Heart right ventricle (tissue), 16 donors: ENCODE data around the gene DHX58. TPM values are rescaled to one million over a fixed set of nuclear protein-coding genes. Genes with fewer than 3 reads are reported as not detected.
A peak's percentile ranks its signal among the peaks of the same experiment; 100 is the strongest.

Source experiments
- ATAC-seq, 8 donors: fragments of 200-7000 bp; cut with Tn5 transposase; one replicate each; pipeline ENCODE4 v1.9.1; 2020; ENCODE audit warnings: mild to moderate bottlenecking in 8 of 8, moderate library complexity in 8 of 8, moderate number of reproducible peaks in 1 of 8
- DNase-seq, 2 donors: peaks; one replicate each; pipeline ENCODE4 v3.0.0-alpha.2; 2020
- H3K27ac ChIP-seq, 10 donors: fragments of 200-600 bp; sonication (generic) in 2 of 10; one replicate each; pipeline versions ENCODE4 v1.5.0 to v1.8.0; 2020 to 2022; ENCODE audit warnings: mild to moderate bottlenecking in 3 of 10
- H3K27me3 ChIP-seq, 7 donors: fragments of 200-600 bp; one replicate each; pipeline ENCODE4 v1.8.0; 2021 to 2022; ENCODE audit warnings: mild to moderate bottlenecking in 2 of 7
- H3K36me3 ChIP-seq, 9 donors: fragments of 200-600 bp; sonication (generic) in 1 of 9; one replicate each; pipeline versions ENCODE4 v1.5.0 to v1.8.0; 2020 to 2022; ENCODE audit warnings: mild to moderate bottlenecking in 2 of 9
- H3K4me1 ChIP-seq, 9 donors: fragments of 200-600 bp; sonication (generic) in 1 of 9; one replicate each; pipeline versions ENCODE4 v1.5.0 to v1.8.0; 2020 to 2022; ENCODE audit warnings: mild to moderate bottlenecking in 4 of 9
- H3K4me3 ChIP-seq, 10 donors: fragments of 200-600 bp; sonication (generic) in 2 of 10; one replicate each; pipeline versions ENCODE4 v1.5.0 to v1.8.0; 2020 to 2022; ENCODE audit warnings: mild to moderate bottlenecking in 7 of 10, moderate library complexity in 2 of 10
- H3K9me3 ChIP-seq, 11 donors: fragments of 200-600 bp in 10 of 11; sonication (generic) in 2 of 11; one replicate each; pipeline versions ENCODE4 v1.5.0 to v1.8.0; 2013 to 2022; ENCODE audit warnings: mild to moderate bottlenecking in 2 of 11, control low read depth in 1 of 11, moderate library complexity in 1 of 11
- WGBS, 2 donors: extraction: QIAGEN DNeasy Blood & Tissue Kit; methylation state at CpG; one replicate each; pipeline ENCODE4 v1.1.7; 2013; ENCODE audit warnings: inconsistent platforms in 1 of 2; 5-methylcytosine and 5-hydroxymethylcytosine counted together
- intact Hi-C, 10 donors: fragments of 100-400 bp; cut with DNase I; formaldehyde crosslinking; loops; one replicate each; pipeline versions ENCODE4 v1.11.1 to v1.14.2; 2022
- polyA plus RNA-seq, 2 donors: library from polyadenylated mRNA; stranded (reverse); fragments of 200-250 nt; gene quantifications; one replicate each; pipeline ENCODE4 v1.2.3, GENCODE V29; 2013
- total RNA-seq, 10 donors: library from RNA; stranded (reverse); fragmentation: NEBNext Ultra II Directional in 3 of 10; extraction: Animal tissue kit (Norgen Biotek cat#: 25700) in 3 of 10; gene quantifications; one replicate each; pipeline versions ENCODE4 v1.2.1 to v1.2.4, GENCODE V29; 2021 to 2023
- TF ChIP-seq, protein P1 (sequence below), 9 donors: fragments of 200-600 bp; sonication (generic) in 2 of 9; IDR thresholded peaks; one replicate each; pipeline versions ENCODE4 v1.5.0 to v1.8.0; 2021 to 2022; ENCODE audit warnings: antibody characterized with exemption in 9 of 9, mild to moderate bottlenecking in 5 of 9, moderate library complexity in 1 of 9
- donor health status: Arrhythmogenic right ventricular cardiomyopathy.
- donor health status: ischemic (EF 13 %, LVEDD 7.1; RV severe dilation, severe dysfunction).
- donor health status: healthy with polysubstance abuse.
- donor health status: DM: no; HTN: yes; CAD: no.
- donor health status: DM: no; HTN: no; CAD: no.
- donor health status: ischemic (EF 25% LVEDD 6.9; RV normal size, moderate dysfunction).
- donor health status: ischemic (EF 25% LVEDD 5.7; RV mildly dilated, moderate dysfunction).
- donor health status: healthy.
- donor health status: DM: yes; HTN: yes; CAD: no.
- donor health status: Ischemic cardiomyopathy.
- donor health status: ischemic (EF 35%, LVEDD 5.7; RV mildly dilated, moderate dysfunction).
- donor health status: nonischemic (EF 11% LVEDD 7.7; RV severe dilation, severe dysfunction).
- donor health status: DM: yes; HTN: yes; CAD: no.
- donor health status: PGD.
- donor health status: ischemic (EF 29% LVEDD 5.4; RV normal size, mild dysfunction).
- donor health status: nonischemic (EF 23%, LVEDD 6.1; RV moderate dilation, normal function).

The DHX58 gene
- total and polyA plus RNA-seq, 12 donors, result 2.2 to 16.9 (median 4.0) TPM

- TF ChIP-seq, protein P1, sequence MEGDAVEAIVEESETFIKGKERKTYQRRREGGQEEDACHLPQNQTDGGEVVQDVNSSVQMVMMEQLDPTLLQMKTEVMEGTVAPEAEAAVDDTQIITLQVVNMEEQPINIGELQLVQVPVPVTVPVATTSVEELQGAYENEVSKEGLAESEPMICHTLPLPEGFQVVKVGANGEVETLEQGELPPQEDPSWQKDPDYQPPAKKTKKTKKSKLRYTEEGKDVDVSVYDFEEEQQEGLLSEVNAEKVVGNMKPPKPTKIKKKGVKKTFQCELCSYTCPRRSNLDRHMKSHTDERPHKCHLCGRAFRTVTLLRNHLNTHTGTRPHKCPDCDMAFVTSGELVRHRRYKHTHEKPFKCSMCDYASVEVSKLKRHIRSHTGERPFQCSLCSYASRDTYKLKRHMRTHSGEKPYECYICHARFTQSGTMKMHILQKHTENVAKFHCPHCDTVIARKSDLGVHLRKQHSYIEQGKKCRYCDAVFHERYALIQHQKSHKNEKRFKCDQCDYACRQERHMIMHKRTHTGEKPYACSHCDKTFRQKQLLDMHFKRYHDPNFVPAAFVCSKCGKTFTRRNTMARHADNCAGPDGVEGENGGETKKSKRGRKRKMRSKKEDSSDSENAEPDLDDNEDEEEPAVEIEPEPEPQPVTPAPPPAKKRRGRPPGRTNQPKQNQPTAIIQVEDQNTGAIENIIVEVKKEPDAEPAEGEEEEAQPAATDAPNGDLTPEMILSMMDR (IDR thresholded peaks at IDR 0.05), result no peak
- H3K27me3 ChIP-seq, result peaks cover 5 to 36% (median 32%) of the 10 kb centered on the region in 7 donors
- intact Hi-C loops, result loop anchor here in 1 of 10 donors (5.0 kb wide), 2 partner anchors 36 to 136 kb away; no protein-coding TSS in a partner anchor
- ATAC-seq (no peak), DNase-seq (no peak)
- H3K36me3 ChIP-seq, result peaks cover 0 to 11% (median 0%) of the 10 kb centered on the region in 9 donors
- H3K9me3 ChIP-seq, result no peaks in the 10 kb centered on the region
- H3K4me1 ChIP-seq, result peaks cover 0 to 17% (median 10%) of the 10 kb centered on the region in 9 donors
- 10% methylated on average over 46 to 52 of the region's 52 CpGs for WGBS, 2 donors
- H3K27ac ChIP-seq, result no peak within 1 kb of the TSS
- H3K4me3 ChIP-seq, result peak within 1 kb of the TSS in 1 of 10 donors; percentile 5
Measured at GRCh38 chr17:42097691-42098631, 14.6 kb downstream of the DHX58 start, which contains the start of gene ZNF385C. ZNF385C (minus strand) TSS chr17:42098473; CDS start chr17:42063056, 35,417 bp downstream.

GRCh38 chr17:42096360-42097111 is 16.0 kb downstream of the DHX58 start:
- 58 to 63% methylated on average over 8 of the region's 8 CpGs for WGBS, 2 donors

DNA sequence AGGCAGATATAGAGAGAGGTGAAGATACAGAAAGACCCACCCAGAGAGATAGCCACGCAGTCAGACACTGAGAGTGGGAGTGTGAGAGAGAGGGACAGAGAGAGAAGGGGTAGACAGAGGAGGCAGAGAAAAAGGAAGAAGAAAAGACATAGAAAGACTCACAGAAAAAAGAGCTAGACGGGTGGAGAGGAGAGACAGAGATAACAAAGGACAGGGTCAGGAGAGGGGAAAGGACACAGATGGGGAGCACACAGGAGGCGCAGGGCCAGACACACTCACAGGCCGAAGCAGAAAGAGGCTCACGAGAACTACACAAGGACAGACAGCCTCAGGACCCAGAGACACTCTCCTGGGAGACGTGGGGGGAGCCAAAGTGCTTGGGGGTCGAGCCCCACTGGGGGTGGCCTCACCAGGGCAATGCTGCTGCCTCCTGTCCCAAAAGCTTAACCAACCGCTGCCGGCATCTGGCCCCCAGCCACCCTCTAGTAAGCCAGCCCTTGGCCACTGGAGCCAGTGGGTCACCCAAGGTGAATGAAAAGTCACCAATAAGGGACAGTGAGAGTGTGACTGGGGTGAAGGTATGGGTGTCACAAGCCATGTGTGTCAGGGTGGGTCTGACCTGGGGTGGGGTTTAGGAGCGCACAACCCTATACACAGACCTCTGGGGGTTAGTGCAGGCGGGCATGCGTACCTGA is 18.0 kb downstream of the DHX58 start:
- Histone ChIP-seq H3K9me3 (no peaks in the 10 kb centered on the region), H3K27me3 (peaks cover 5 to 45% (median 32%) of the 10 kb centered on the region in 7 donors), H3K36me3 (no peaks in the 10 kb centered on the region), H3K4me1 (peaks cover 0 to 9% (median 5%) of the 10 kb centered on the region in 9 donors), H3K4me3 (no peak overlapping the region), H3K27ac (no peak overlapping the region)
- TF ChIP-seq, protein P1 (IDR thresholded peaks at IDR 0.05), result no peak
- intact Hi-C loops, result loop anchor here in 1 of 10 donors (5.0 kb wide), 2 partner anchors 32 to 132 kb away; no protein-coding TSS in a partner anchor
- DNase-seq, result no peak
- WGBS, 2 donors, result 79 to 85% methylated on average over 12 of the region's 12 CpGs
- ATAC-seq, result peak in 2 of 8 donors; percentile 24 to 44

More at GRCh38 chr17:42096360-42097111, 16.0 kb downstream of the DHX58 start:
- no peak for DNase-seq
- peaks cover 0 to 9% (median 6%) of the 10 kb centered on the region in 9 donors for H3K4me1 ChIP-seq
- H3K36me3 ChIP-seq, result no peaks in the 10 kb centered on the region
- no peak overlapping the region for H3K27ac ChIP-seq
- peaks cover 5 to 39% (median 32%) of the 10 kb centered on the region in 7 donors for H3K27me3 ChIP-seq
- intact Hi-C loops, result loop anchor here in 1 of 10 donors (5.0 kb wide), 2 partner anchors 34 to 134 kb away; no protein-coding TSS in a partner anchor
- H3K9me3 ChIP-seq, result no peaks in the 10 kb centered on the region
- TF ChIP-seq, protein P1 (IDR thresholded peaks at IDR 0.05), result no peak
- ATAC-seq, result no peak
- H3K4me3 ChIP-seq, result no peak overlapping the region
